HCT116 (cell line): ENCODE measurements around the gene EVC. TPM values are rescaled to one million over a fixed set of nuclear protein-coding genes. Genes with fewer than 3 reads are reported as not detected.

ENCODE experiments used
- ATAC-seq: fragments of 200-7000 bp; cut with Tn5 transposase; 2 replicates; pipeline ENCODE4 v1.9.1; 2020; ENCODE audit warnings: mild to moderate bottlenecking, moderate library complexity
- BruUV-seq: library from RNA; stranded (reverse); fragments of 400-500 nt; replicated peaks from 2 replicates; lab custom pipeline; 2021; lab: Mats Ljungman, UMichigan
- CTCF ChIA-PET: fragments of 300-600 bp; sonication (Branson Sonifier 250); formaldehyde crosslinking; loops from one replicate; lab custom pipeline; 2021; ENCODE audit warnings: antibody characterized with exemption; lab: Charles Lee
- POLR2A ChIA-PET: fragments of 300-600, 350-600 bp; sonication (Branson Sonifier 250); formaldehyde crosslinking; loops from one replicate; lab custom pipeline; 2021; ENCODE audit warnings: antibody characterized with exemption; lab: Charles Lee
- RAD21 ChIA-PET, 2 experiments: fragments of 300-600 bp; sonication (Branson Sonifier 250); formaldehyde crosslinking; loops; one replicate each; lab custom pipeline; 2023; ENCODE audit warnings: low total read pairs in 2 of 2; ENCODE audit not compliant: uncharacterized antibody in 2 of 2, unreplicated experiment in 2 of 2, low non-redundant PET in 1 of 2; lab: Charles Lee
- DNase-seq: peaks from one replicate; pipeline ENCODE4 v3.0.0-alpha.2; 2010; ENCODE audit warnings: low read depth, low spot score
- H2AFZ ChIP-seq: fragments of 200-600 bp; shearing (Covaris generic), sonication (generic); 2 replicates; pipeline ENCODE4 v1.6.1; 2017; ENCODE audit warnings: low read depth, mixed run types, mixed read lengths, antibody characterized with exemption, low read length; ENCODE audit not compliant: poor library complexity, severe bottlenecking
- H3K27ac ChIP-seq: 2 replicates; pipeline ENCODE4 v1.5.1; 2012; ENCODE audit warnings: low read depth, low read length
- H3K27me3 ChIP-seq: fragments of 200-600 bp; sonication (generic); 2 replicates; pipeline ENCODE4 v1.6.1; 2016; ENCODE audit warnings: mixed run types, low read length, mixed read lengths; ENCODE audit not compliant: insufficient read depth
- H3K36me3 ChIP-seq, 2 experiments: fragments of 200-500 bp in 1 of 2; fragments of 200-600 bp in 1 of 2; sonication (Bioruptor generic) in 1 of 2; sonication (generic) in 1 of 2; 2 replicates each; pipeline versions ENCODE4 v1.5.1 to v1.6.1; 2014 to 2016; ENCODE audit warnings: low read length in 2 of 2, inconsistent platforms in 1 of 2, mixed read lengths in 1 of 2, mixed run types in 1 of 2; ENCODE audit not compliant: insufficient read depth in 2 of 2, control insufficient read depth in 1 of 2
- H3K4me1 ChIP-seq, 2 experiments: fragments of 200-600 bp in 1 of 2; sonication (generic) in 1 of 2; 2 replicates each; pipeline versions ENCODE4 v1.5.1 to v1.6.1; 2012 to 2017; ENCODE audit warnings: low read length in 2 of 2, inconsistent platforms in 1 of 2, mild to moderate bottlenecking in 1 of 2, mixed read lengths in 1 of 2, mixed run types in 1 of 2, moderate library complexity in 1 of 2; ENCODE audit not compliant: insufficient read depth in 2 of 2, control insufficient read depth in 1 of 2
- H3K4me2 ChIP-seq: fragments of 200-600 bp; sonication (generic); 2 replicates; pipeline ENCODE4 v1.6.1; 2017; ENCODE audit warnings: mixed run types, low read length, mixed read lengths
- H3K4me3 ChIP-seq, 2 experiments: fragments of 200-600 bp in 1 of 2; sonication (generic) in 1 of 2; replicated peaks in 1 of 2; 2 replicates each; pipeline ENCODE4 v1.5.1; 2011 to 2016; ENCODE audit warnings: low read length in 2 of 2, control low read depth in 1 of 2, low read depth in 1 of 2, mild to moderate bottlenecking in 1 of 2, mixed read lengths in 1 of 2, mixed run types in 1 of 2
- H3K79me2 ChIP-seq: fragments of 200-600 bp; sonication (generic); 2 replicates; pipeline ENCODE4 v1.6.1; 2017; ENCODE audit warnings: mild to moderate bottlenecking, mixed run types, low read length, moderate library complexity, mixed read lengths; ENCODE audit not compliant: insufficient read depth
- H3K9ac ChIP-seq: fragments of 200-600 bp; sonication (generic); 2 replicates; pipeline ENCODE4 v1.6.1; 2016; ENCODE audit warnings: low read length, mixed read lengths
- H3K9me2 ChIP-seq: fragments of 200-600 bp; sonication (generic), shearing (Covaris generic); 2 replicates; pipeline ENCODE4 v1.6.1; 2017; ENCODE audit warnings: mixed run types, mild to moderate bottlenecking, moderate library complexity; ENCODE audit not compliant: insufficient read depth
- H3K9me3 ChIP-seq, 2 experiments: fragments of 200-500 bp in 1 of 2; fragments of 200-600 bp in 1 of 2; sonication (Bioruptor generic) in 1 of 2; sonication (generic) in 1 of 2; 2 replicates each; pipeline ENCODE4 v1.6.1; 2014 to 2017; ENCODE audit warnings: low read length in 2 of 2, mixed read lengths in 2 of 2, inconsistent platforms in 1 of 2, low read depth in 1 of 2, mild to moderate bottlenecking in 1 of 2, mixed run types in 1 of 2, moderate library complexity in 1 of 2; ENCODE audit not compliant: control insufficient read depth in 1 of 2, insufficient read depth in 1 of 2
- H4K20me1 ChIP-seq: fragments of 200-600 bp; sonication (generic), shearing (Covaris generic); 2 replicates; pipeline ENCODE4 v1.6.1; 2017; ENCODE audit warnings: mixed run types, mild to moderate bottlenecking, moderate library complexity; ENCODE audit not compliant: insufficient read depth
- ATF3 ChIP-seq: IDR thresholded peaks from 2 replicates; pipeline ENCODE4 v1.6.1; 2012
- CTCF ChIP-seq, 3 experiments: fragments of 200-600 bp in 1 of 3; sonication (generic) in 1 of 3; IDR thresholded peaks in 2 of 3; conservative IDR thresholded peaks in 1 of 3; 2 replicates each; pipeline ENCODE4 v1.5.1; 2012 to 2017; ENCODE audit warnings: low read depth in 2 of 3, low read length in 2 of 3, antibody characterized with exemption in 1 of 3, borderline replicate concordance in 1 of 3, control low read depth in 1 of 3, mild to moderate bottlenecking in 1 of 3, mixed read lengths in 1 of 3, mixed run types in 1 of 3, moderate library complexity in 1 of 3; ENCODE audit not compliant: insufficient read depth in 1 of 3
- EZH2phosphoT487 ChIP-seq: fragments of 200-600 bp; IDR thresholded peaks from 2 replicates; pipeline ENCODE4 v1.6.1; 2018; ENCODE audit warnings: antibody characterized with exemption, borderline replicate concordance
- MAX ChIP-seq: IDR thresholded peaks from 2 replicates; pipeline ENCODE4 v1.6.1; 2012
- RAD21 ChIP-seq: IDR thresholded peaks from 2 replicates; pipeline ENCODE4 v1.6.1; 2012; ENCODE audit warnings: low read depth, mild to moderate bottlenecking
- REST ChIP-seq: IDR thresholded peaks from 2 replicates; pipeline ENCODE4 v1.6.1; 2012; ENCODE audit warnings: low read depth
- SIN3A ChIP-seq: IDR thresholded peaks from 2 replicates; pipeline ENCODE4 v1.6.1; 2012; ENCODE audit warnings: low read depth
- SRF ChIP-seq: IDR thresholded peaks from 2 replicates; pipeline ENCODE4 v1.6.1; 2012; ENCODE audit warnings: low read depth
- TCF7L2 ChIP-seq: IDR thresholded peaks from 2 replicates; pipeline ENCODE4 v1.7.0; 2011; ENCODE audit warnings: borderline replicate concordance, inconsistent platforms; ENCODE audit not compliant: insufficient read depth, insufficient read length; ENCODE audit errors: extremely low read depth
- YY1 ChIP-seq: IDR thresholded peaks from 2 replicates; pipeline ENCODE4 v1.6.1; 2011; ENCODE audit warnings: low read length, low read depth, moderate library complexity, mild to moderate bottlenecking; ENCODE audit not compliant: insufficient replicate concordance; ENCODE audit errors: extremely low read depth
- intact Hi-C: fragments of 100-400 bp; cut with micrococcal nuclease; formaldehyde crosslinking; loops from 2 replicates; pipeline ENCODE4 v1.10.0; 2022
- total RNA-seq: library from RNA; stranded (reverse); gene quantifications from one replicate; pipeline ENCODE4 v1.2.1, GENCODE V29; 2021; ENCODE audit not compliant: unreplicated experiment
- TF ChIP-seq, protein P1 (sequence below): IDR thresholded peaks from 2 replicates; pipeline ENCODE4 v1.6.1; 2011; ENCODE audit warnings: mild to moderate bottlenecking, low read length, moderate library complexity; ENCODE audit not compliant: insufficient replicate concordance; ENCODE audit errors: extremely low read depth

Gene EVC
- total RNA-seq, 1 experiment from 2014 or later, result 0.15 TPM

DNA sequence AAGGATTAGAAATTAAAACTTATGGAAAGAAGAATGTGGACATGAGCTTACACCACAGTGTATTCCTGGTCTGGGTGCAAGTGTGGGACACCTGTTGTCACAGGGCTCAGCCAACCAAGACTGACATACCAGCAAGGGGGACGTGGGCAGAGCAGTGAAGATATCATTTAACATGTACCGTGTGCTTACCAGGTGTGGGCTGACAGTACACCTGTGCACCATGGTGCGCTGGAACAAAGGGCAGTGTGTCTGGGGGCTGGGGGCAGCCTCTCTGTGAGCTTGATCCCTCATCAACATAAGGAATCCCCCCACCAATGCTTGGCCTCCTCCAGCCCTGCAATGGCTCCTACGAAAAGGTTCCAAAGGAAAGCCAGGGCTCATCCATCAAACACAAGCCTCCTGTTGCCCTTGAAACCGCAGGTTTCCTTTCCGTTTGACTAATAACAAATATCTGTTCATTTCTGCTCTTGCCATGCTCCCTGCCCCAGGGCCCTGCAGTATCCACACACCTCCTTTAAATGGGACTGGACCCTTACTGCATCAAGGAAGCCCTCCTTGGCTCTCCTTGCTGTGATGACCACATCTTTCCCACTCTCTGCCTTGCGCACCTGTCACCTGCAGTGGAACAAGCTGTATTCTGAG lies 19.4 kb upstream of the EVC start:
- POLR2A ChIA-PET, result no interaction called here
- Histone ChIP-seq H3K4me1 (no peaks in the 10 kb centered on the region), H3K9ac (no peak overlapping the region), H2AFZ (no peak overlapping the region), H4K20me1 (no peaks in the 10 kb centered on the region), H3K27me3 (peaks cover 33% of the 10 kb centered on the region), H3K9me2 (no peaks in the 10 kb centered on the region), H3K4me3 (no peak overlapping the region), H3K36me3 (no peaks in the 10 kb centered on the region), H3K27ac (no peak overlapping the region), H3K9me3 (no peaks in the 10 kb centered on the region), H3K4me2 (no peak overlapping the region), H3K79me2 (no peaks in the 10 kb centered on the region)
- RAD21 ChIA-PET, result no interaction called here
- CTCF ChIA-PET, result no interaction called here
- ATAC-seq, result no peak
- no peak for DNase-seq
- TF ChIP-seq SIN3A, result no peak
- no peak for TF ChIP-seq YY1
- TF ChIP-seq MAX, result no peak
- TF ChIP-seq CTCF (IDR thresholded peaks at IDR 0.05 in 2 of 3, conservative IDR thresholded peaks at IDR 0.05 in 1 of 3; ENCODE audit: borderline replicate concordance in 1 of 3, insufficient read depth in 1 of 3, low read depth in 2 of 3, low read length in 2 of 3), result no peak
- no peak for TF ChIP-seq EZH2phosphoT487
- no peak for TF ChIP-seq SRF
- BruUV-seq, result no TSS peak
- intact Hi-C loops, result no loop called here

DNA sequence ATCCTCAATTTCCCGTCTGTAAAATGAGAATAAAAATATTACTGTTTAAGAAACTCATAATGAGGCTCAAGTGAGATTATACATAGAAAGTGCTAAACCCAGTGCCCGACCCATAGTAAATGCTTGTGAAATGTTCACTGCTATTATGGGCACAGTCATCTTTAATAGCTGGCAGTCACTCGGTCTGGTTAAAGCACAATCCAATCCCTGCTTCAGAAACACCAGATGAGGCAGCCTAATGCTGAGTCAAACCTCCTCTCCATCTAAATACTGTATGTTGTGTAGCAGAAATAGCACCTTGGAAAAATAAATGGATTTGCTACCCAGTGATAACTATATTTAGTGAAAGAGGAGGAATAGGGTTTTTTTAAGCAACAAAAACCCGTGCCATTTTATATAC lies 17.1 kb upstream of the EVC start:
- intact Hi-C loops, result no loop called here
- no TSS peak for BruUV-seq
- H3K4me2 ChIP-seq, result no peak overlapping the region
- H3K9me2 ChIP-seq, result no peaks in the 10 kb centered on the region
- peaks cover 18% of the 10 kb centered on the region for H3K27me3 ChIP-seq
- H3K36me3 ChIP-seq, result no peaks in the 10 kb centered on the region
- ATAC-seq (no peak), DNase-seq (no peak)
- H2AFZ ChIP-seq, result no peak overlapping the region
- H3K4me3 ChIP-seq, result no peak overlapping the region
- ChIA-PET RAD21 (no interaction called here), CTCF (no interaction called here), POLR2A (no interaction called here)
- H3K4me1 ChIP-seq, result no peaks in the 10 kb centered on the region
- no peak overlapping the region for H3K9ac ChIP-seq
- H4K20me1 ChIP-seq, result no peaks in the 10 kb centered on the region
- no peaks in the 10 kb centered on the region for H3K79me2 ChIP-seq
- no peak overlapping the region for H3K27ac ChIP-seq
- no peaks in the 10 kb centered on the region for H3K9me3 ChIP-seq
- TF ChIP-seq ATF3 (no peak), REST (no peak), RAD21 (no peak), TCF7L2 (no peak)
- TF ChIP-seq, protein P1, sequence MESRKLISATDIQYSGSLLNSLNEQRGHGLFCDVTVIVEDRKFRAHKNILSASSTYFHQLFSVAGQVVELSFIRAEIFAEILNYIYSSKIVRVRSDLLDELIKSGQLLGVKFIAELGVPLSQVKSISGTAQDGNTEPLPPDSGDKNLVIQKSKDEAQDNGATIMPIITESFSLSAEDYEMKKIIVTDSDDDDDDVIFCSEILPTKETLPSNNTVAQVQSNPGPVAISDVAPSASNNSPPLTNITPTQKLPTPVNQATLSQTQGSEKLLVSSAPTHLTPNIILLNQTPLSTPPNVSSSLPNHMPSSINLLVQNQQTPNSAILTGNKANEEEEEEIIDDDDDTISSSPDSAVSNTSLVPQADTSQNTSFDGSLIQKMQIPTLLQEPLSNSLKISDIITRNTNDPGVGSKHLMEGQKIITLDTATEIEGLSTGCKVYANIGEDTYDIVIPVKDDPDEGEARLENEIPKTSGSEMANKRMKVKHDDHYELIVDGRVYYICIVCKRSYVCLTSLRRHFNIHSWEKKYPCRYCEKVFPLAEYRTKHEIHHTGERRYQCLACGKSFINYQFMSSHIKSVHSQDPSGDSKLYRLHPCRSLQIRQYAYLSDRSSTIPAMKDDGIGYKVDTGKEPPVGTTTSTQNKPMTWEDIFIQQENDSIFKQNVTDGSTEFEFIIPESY, result no peak
